Measurements from ENCODE around the gene SERTAD3. TPM values are rescaled to one million over a fixed set of nuclear protein-coding genes. Genes with fewer than 3 reads are reported as not detected.

SERTAD3 gene
- total RNA-seq, 6 experiments from 2014 or later, result 35.9 to 47.0 (median 41.2) TPM

DNA sequence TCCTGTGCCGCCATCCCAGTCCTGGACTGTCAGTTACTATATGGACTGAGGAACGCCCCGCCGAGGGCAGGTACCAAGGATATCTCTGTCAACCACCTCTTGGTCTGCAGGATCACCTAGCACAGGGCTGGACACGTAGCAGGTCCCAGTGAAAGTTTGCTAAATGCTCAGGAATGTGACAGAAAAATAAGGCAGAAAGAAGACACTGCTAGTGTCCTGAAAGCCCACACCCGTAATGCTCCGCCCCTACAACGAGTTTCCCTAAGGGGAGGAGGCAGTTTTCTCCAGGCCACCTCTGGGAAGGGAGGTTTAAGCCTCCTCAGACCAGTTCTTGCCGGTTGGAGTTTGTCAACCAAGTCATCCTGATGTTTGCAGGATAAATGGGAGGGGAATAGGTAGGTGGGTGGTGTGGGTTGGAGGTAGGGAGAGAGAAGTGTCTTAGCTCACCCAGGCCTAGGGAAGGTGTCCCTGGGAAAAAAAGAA lies 1.7 kb upstream of the SERTAD3 start:
- peaks cover 27% of the 10 kb centered on the region for H3K36me3 Mint-ChIP-seq (ENCODE audit: low read depth)
- no peaks in the 10 kb centered on the region for H3K9me3 Mint-ChIP-seq
- peaks cover 3% of the 10 kb centered on the region; the same call in 1 of the 2 replicates for H3K27me3 Mint-ChIP-seq (ENCODE audit: insufficient read depth)
- TF ChIP-seq, protein P1, sequence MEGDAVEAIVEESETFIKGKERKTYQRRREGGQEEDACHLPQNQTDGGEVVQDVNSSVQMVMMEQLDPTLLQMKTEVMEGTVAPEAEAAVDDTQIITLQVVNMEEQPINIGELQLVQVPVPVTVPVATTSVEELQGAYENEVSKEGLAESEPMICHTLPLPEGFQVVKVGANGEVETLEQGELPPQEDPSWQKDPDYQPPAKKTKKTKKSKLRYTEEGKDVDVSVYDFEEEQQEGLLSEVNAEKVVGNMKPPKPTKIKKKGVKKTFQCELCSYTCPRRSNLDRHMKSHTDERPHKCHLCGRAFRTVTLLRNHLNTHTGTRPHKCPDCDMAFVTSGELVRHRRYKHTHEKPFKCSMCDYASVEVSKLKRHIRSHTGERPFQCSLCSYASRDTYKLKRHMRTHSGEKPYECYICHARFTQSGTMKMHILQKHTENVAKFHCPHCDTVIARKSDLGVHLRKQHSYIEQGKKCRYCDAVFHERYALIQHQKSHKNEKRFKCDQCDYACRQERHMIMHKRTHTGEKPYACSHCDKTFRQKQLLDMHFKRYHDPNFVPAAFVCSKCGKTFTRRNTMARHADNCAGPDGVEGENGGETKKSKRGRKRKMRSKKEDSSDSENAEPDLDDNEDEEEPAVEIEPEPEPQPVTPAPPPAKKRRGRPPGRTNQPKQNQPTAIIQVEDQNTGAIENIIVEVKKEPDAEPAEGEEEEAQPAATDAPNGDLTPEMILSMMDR (IDR thresholded peaks at IDR 0.05), result no peak
- H3K4me1 Mint-ChIP-seq (ENCODE audit: low read depth), result peaks cover 35% of the 10 kb centered on the region
- DNase-seq, result no peak
- H3K4me3 Mint-ChIP-seq, result peak overlapping the region; percentile 62
- peak overlapping the region; percentile 65 for H3K27ac Mint-ChIP-seq

GRCh38 chr19:40444825-40445312 lies 734 bp upstream of the SERTAD3 start:
- H3K27me3 Mint-ChIP-seq (ENCODE audit: insufficient read depth), result peaks cover 3% of the 10 kb centered on the region; the same call in 1 of the 2 replicates
- peaks cover 36% of the 10 kb centered on the region for H3K4me1 Mint-ChIP-seq (ENCODE audit: low read depth)
- peak overlapping the region; percentile 96 for H3K4me3 Mint-ChIP-seq
- H3K36me3 Mint-ChIP-seq (ENCODE audit: low read depth), result peaks cover 37% of the 10 kb centered on the region
- DNase-seq, result no peak
- TF ChIP-seq, protein P1 (IDR thresholded peaks at IDR 0.05), result no peak; the same call in 1 of the 2 replicates
- H3K9me3 Mint-ChIP-seq, result no peaks in the 10 kb centered on the region
- H3K27ac Mint-ChIP-seq, result peak overlapping the region; percentile 93

- Mint-ChIP-seq H3K27ac (peak overlapping the region; percentile 93), H3K4me1 (ENCODE audit: low read depth) (peaks cover 36% of the 10 kb centered on the region), H3K27me3 (ENCODE audit: insufficient read depth) (peaks cover 3% of the 10 kb centered on the region; the same call in 1 of the 2 replicates), H3K4me3 (peak overlapping the region; percentile 96), H3K36me3 (ENCODE audit: low read depth) (peaks cover 43% of the 10 kb centered on the region), H3K9me3 (no peaks in the 10 kb centered on the region)
- peak; percentile 99 for DNase-seq
- TF ChIP-seq, protein P1 (IDR thresholded peaks at IDR 0.05), result no peak
Observed at GRCh38 chr19:40443131-40443999, 770 bp downstream of the SERTAD3 start.

- Mint-ChIP-seq H3K36me3 (ENCODE audit: low read depth) (peaks cover 42% of the 10 kb centered on the region), H3K4me1 (ENCODE audit: low read depth) (peaks cover 36% of the 10 kb centered on the region), H3K27me3 (ENCODE audit: insufficient read depth) (peaks cover 3% of the 10 kb centered on the region; the same call in 1 of the 2 replicates), H3K4me3 (peak overlapping the region; percentile 96), H3K9me3 (no peaks in the 10 kb centered on the region), H3K27ac (peak overlapping the region; percentile 93)
- TF ChIP-seq, protein P1 (IDR thresholded peaks at IDR 0.05), result no peak; the same call in 1 of the 2 replicates
- no peak for DNase-seq
Observed at GRCh38 chr19:40442328-40443130, 1.6 kb downstream of the SERTAD3 start.

- H3K4me1 Mint-ChIP-seq (ENCODE audit: low read depth), result peaks cover 36% of the 10 kb centered on the region
- H3K27ac Mint-ChIP-seq, result peak overlapping the region; percentile 93
- H3K4me3 Mint-ChIP-seq, result peak overlapping the region; percentile 96
- no peak for DNase-seq
- peaks cover 42% of the 10 kb centered on the region for H3K36me3 Mint-ChIP-seq (ENCODE audit: low read depth)
- no peaks in the 10 kb centered on the region for H3K9me3 Mint-ChIP-seq
- TF ChIP-seq, protein P1 (IDR thresholded peaks at IDR 0.05), result no peak
- peaks cover 3% of the 10 kb centered on the region; the same call in 1 of the 2 replicates for H3K27me3 Mint-ChIP-seq (ENCODE audit: insufficient read depth)
Observed at GRCh38 chr19:40441719-40442253, 2.3 kb downstream of the SERTAD3 start.

All from HFFc6 (cell line).